Measurements from ENCODE around the gene MARCHF10. TPM values are rescaled to one million over a fixed set of nuclear protein-coding genes. Genes with fewer than 3 reads are reported as not detected.

The MARCHF10 gene
- total and polyA plus RNA-seq, 9 of the 15 experiments (the other 6 are each of a cell fraction or from before 2014, with no cell fraction given) = not detected

DNA sequence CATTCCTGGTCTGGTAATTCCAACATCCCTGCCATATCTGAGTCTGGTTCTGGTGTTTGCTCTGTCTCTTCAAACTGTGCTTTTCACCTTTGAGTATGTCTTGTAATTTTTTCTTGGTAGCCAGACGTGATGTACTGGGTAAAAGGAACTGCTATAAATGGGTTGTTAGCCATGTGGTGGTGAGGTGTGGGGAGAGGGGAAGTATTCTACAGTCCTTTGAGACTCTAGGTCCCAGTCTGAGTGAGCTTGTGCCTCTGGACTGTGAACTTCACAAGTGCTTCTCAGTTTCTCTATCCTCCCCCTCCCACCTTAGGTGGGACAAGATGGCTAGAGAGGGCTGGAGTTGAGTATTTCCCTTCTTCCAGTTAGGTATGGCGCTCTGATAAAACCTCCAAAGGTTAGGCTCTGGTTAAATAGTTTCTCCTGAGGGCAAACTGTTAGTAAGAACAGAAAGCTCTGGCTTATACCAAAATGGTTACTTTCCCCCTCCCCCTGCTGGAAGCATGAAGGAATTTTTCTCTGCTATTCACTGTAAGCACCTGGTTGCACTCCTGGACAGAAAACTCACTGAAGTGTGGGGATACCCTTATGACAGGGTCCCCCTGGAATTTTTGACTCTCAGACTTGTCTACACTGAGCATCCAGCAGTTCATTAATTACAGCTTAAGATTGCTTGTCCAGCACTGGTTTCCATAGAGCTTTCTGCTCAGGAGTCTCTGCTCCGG lies 87.8 kb downstream of the MARCHF10 start:
- in situ Hi-C loops (cut with MboI) (loop anchor here (25.0 kb wide), 1 partner anchor 242 kb away; the partner anchor contains the start of gene TANC2), intact Hi-C loops (cut with micrococcal nuclease) (loop anchor here (1.0 kb wide), 1 partner anchor 48 kb away; no protein-coding TSS in a partner anchor)
- Histone ChIP-seq H3K9me1 (ENCODE audit: control insufficient read depth, insufficient read depth, low read length) (no peaks in the 10 kb centered on the region), H3K9ac (ENCODE audit: insufficient read depth in 1 of 2, low read depth in 2 of 2, low read length in 2 of 2) (no peak overlapping the region), H2AFZ (ENCODE audit: low read depth, low read length) (no peak overlapping the region), H3K27me3 (ENCODE audit: control insufficient read depth in 2 of 2, insufficient read depth in 2 of 2, low read length in 2 of 2) (peaks cover 13 to 49% of the 10 kb centered on the region in 2 experiments; a peak in 3 of 5 replicates), H3K4me3 (no peak overlapping the region), H3K9me3 (replicated peaks; ENCODE audit: control insufficient read depth, insufficient read depth, low read depth, low read length) (no peaks in the 10 kb centered on the region), H4K20me1 (replicated peaks; ENCODE audit: control insufficient read depth, insufficient read depth, low read length) (no peaks in the 10 kb centered on the region), H3K4me1 (replicated peaks in 1 of 2; ENCODE audit: control insufficient read depth in 2 of 2, insufficient read depth in 2 of 2, low read length in 2 of 2) (peaks cover 0 to 9% of the 10 kb centered on the region in 2 experiments; a peak in 4 of 5 replicates), H3K27ac (ENCODE audit: extremely low read depth, low read depth, low read length) (no peak overlapping the region), H3K4me2 (ENCODE audit: insufficient read depth, low read length) (no peak overlapping the region), H3K36me3 (ENCODE audit: control insufficient read depth, insufficient read depth, low read length) (no peaks in the 10 kb centered on the region), H3K79me2 (ENCODE audit: control insufficient read depth, insufficient read depth, low read length) (no peaks in the 10 kb centered on the region)
- DNase-seq (ENCODE audit: extremely low read depth in 1 of 4, low spot score in 3 of 4) = peak; percentile 24 to 46 (median 43)
- TF ChIP-seq, protein P1, sequence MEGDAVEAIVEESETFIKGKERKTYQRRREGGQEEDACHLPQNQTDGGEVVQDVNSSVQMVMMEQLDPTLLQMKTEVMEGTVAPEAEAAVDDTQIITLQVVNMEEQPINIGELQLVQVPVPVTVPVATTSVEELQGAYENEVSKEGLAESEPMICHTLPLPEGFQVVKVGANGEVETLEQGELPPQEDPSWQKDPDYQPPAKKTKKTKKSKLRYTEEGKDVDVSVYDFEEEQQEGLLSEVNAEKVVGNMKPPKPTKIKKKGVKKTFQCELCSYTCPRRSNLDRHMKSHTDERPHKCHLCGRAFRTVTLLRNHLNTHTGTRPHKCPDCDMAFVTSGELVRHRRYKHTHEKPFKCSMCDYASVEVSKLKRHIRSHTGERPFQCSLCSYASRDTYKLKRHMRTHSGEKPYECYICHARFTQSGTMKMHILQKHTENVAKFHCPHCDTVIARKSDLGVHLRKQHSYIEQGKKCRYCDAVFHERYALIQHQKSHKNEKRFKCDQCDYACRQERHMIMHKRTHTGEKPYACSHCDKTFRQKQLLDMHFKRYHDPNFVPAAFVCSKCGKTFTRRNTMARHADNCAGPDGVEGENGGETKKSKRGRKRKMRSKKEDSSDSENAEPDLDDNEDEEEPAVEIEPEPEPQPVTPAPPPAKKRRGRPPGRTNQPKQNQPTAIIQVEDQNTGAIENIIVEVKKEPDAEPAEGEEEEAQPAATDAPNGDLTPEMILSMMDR (IDR thresholded peaks at IDR 0.05 in 2 of 3, conservative IDR thresholded peaks at IDR 0.05 in 1 of 3; ENCODE audit: insufficient read depth in 2 of 3, low read depth in 1 of 3, low read length in 3 of 3) = peak; percentile 43 to 54 (median 48); a peak in 4 of 6 replicates
- TF ChIP-seq, protein P2, sequence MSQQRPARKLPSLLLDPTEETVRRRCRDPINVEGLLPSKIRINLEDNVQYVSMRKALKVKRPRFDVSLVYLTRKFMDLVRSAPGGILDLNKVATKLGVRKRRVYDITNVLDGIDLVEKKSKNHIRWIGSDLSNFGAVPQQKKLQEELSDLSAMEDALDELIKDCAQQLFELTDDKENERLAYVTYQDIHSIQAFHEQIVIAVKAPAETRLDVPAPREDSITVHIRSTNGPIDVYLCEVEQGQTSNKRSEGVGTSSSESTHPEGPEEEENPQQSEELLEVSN (IDR thresholded peaks at IDR 0.05; ENCODE audit: borderline replicate concordance in 1 of 2, extremely low read depth in 1 of 2, insufficient read depth in 1 of 2, insufficient read length in 1 of 2, low read depth in 1 of 2, low read length in 1 of 2, poor library complexity in 1 of 2, severe bottlenecking in 1 of 2) = no peak
- peak in 1 of 2 experiments; percentile 47; a peak in 2 of 4 replicates for TF ChIP-seq RAD21 (CRISPR knock-in tag; conservative IDR thresholded peaks at IDR 0.05 in 1 of 2, IDR thresholded peaks at IDR 0.05 in 1 of 2)
- 15% methylated on average over 3 of the region's 3 CpGs for WGBS (ENCODE audit: insufficient coverage, low coverage, missing lambda C conversion rate)
- no TSS peak for BruUV-seq (replicated peaks)
- ChIA-PET CTCF (ENCODE audit: low intra/inter-chr PET ratio) (interaction anchor here (0.6 kb wide), 1 partner anchor 210 kb away, joined by 3 read pairs; no protein-coding TSS in a partner anchor), POLR2A (interaction anchor here (1.1 kb wide), 1 partner anchor 10 kb away, joined by 5 read pairs; no protein-coding TSS in a partner anchor)
- peak; percentile 70 for ATAC-seq
- FAIRE-seq = peak; percentile 80

Measured in K562 (cell line).